Measurements from ENCODE around the gene GOLGA3. TPM values are rescaled to one million over a fixed set of nuclear protein-coding genes. Genes with fewer than 3 reads are reported as not detected.
"Not testable (repeated sequence)": the region's sequence is repeated elsewhere in the genome, so short reads cannot be mapped to it uniquely, and the experiment has no call there.

The GOLGA3 gene
- total RNA-seq, 1 donor from 2014 or later, result 63.8 TPM

- Mint-ChIP-seq H3K36me3 (peaks cover 40% of the 10 kb centered on the region), H3K4me1 (peaks cover 11% of the 10 kb centered on the region), H3K27me3 (ENCODE audit: low read depth) (no peaks in the 10 kb centered on the region), H3K9me3 (no peaks in the 10 kb centered on the region), H3K4me3 (no peak overlapping the region), H3K27ac (no peak overlapping the region)
- no peak for TF ChIP-seq CTCF (IDR thresholded peaks at IDR 0.05; ENCODE audit: unreplicated experiment)
- no peak for DNase-seq (ENCODE audit: low spot score in 2 of 2, unreplicated experiment in 2 of 2)
Measured at GRCh38 chr12:132803125-132803524, 25.5 kb downstream of the GOLGA3 start.

- Mint-ChIP-seq H3K27ac (no peak overlapping the region), H3K9me3 (no peaks in the 10 kb centered on the region), H3K36me3 (peaks cover 34% of the 10 kb centered on the region), H3K4me1 (peaks cover 5% of the 10 kb centered on the region), H3K4me3 (no peak overlapping the region), H3K27me3 (ENCODE audit: low read depth) (no peaks in the 10 kb centered on the region)
- no peak for DNase-seq (ENCODE audit: low spot score in 2 of 2, unreplicated experiment in 2 of 2)
- TF ChIP-seq CTCF (IDR thresholded peaks at IDR 0.05; ENCODE audit: unreplicated experiment), result no peak
Measured at GRCh38 chr12:132801741-132802140, 26.9 kb downstream of the GOLGA3 start.

GRCh38 chr12:132798836-132799235 lies 29.8 kb downstream of the GOLGA3 start:
- H3K4me1 Mint-ChIP-seq, result no peaks in the 10 kb centered on the region
- no peaks in the 10 kb centered on the region for H3K27me3 Mint-ChIP-seq (ENCODE audit: low read depth)

GRCh38 chr12:132797820-132798570 lies 30.7 kb downstream of the GOLGA3 start:
- H3K4me1 Mint-ChIP-seq, result no peaks in the 10 kb centered on the region
- no peak for TF ChIP-seq CTCF (IDR thresholded peaks at IDR 0.05; ENCODE audit: unreplicated experiment)
- no peak for DNase-seq (ENCODE audit: low spot score in 2 of 2, unreplicated experiment in 2 of 2)
- no peak overlapping the region for H3K27ac Mint-ChIP-seq
- peaks cover 46% of the 10 kb centered on the region for H3K36me3 Mint-ChIP-seq
- no peak overlapping the region for H3K4me3 Mint-ChIP-seq
- no peaks in the 10 kb centered on the region for H3K27me3 Mint-ChIP-seq (ENCODE audit: low read depth)
- H3K9me3 Mint-ChIP-seq, result no peaks in the 10 kb centered on the region

More at GRCh38 chr12:132798836-132799235, 29.8 kb downstream of the GOLGA3 start:
- Mint-ChIP-seq H3K27ac (no peak overlapping the region), H3K36me3 (peaks cover 48% of the 10 kb centered on the region), H3K9me3 (no peaks in the 10 kb centered on the region), H3K4me3 (no peak overlapping the region)
- DNase-seq (ENCODE audit: low spot score in 2 of 2, unreplicated experiment in 2 of 2), result no peak
- no peak for TF ChIP-seq CTCF (IDR thresholded peaks at IDR 0.05; ENCODE audit: unreplicated experiment)

GRCh38 chr12:132795847-132796246 lies 32.8 kb downstream of the GOLGA3 start:
- no peak for DNase-seq (ENCODE audit: low spot score in 2 of 2, unreplicated experiment in 2 of 2)
- Mint-ChIP-seq H3K9me3 (no peaks in the 10 kb centered on the region), H3K4me1 (no peaks in the 10 kb centered on the region), H3K4me3 (no peak overlapping the region), H3K36me3 (peaks cover 47% of the 10 kb centered on the region), H3K27ac (no peak overlapping the region), H3K27me3 (ENCODE audit: low read depth) (no peaks in the 10 kb centered on the region)
- TF ChIP-seq CTCF (IDR thresholded peaks at IDR 0.05; ENCODE audit: unreplicated experiment), result no peak

- H3K36me3 Mint-ChIP-seq, result peaks cover 59% of the 10 kb centered on the region
- H3K27ac Mint-ChIP-seq; H3K4me3 Mint-ChIP-seq; H3K9me3 Mint-ChIP-seq; DNase-seq (ENCODE audit: low spot score in 2 of 2, unreplicated experiment in 2 of 2); H3K4me1 Mint-ChIP-seq; H3K27me3 Mint-ChIP-seq (ENCODE audit: low read depth): not testable (repeated sequence)
Measured at GRCh38 chr12:132791940-132792339, 36.7 kb downstream of the GOLGA3 start.
